Right ventricle myocardium superior (tissue), 1 donor: ENCODE results near the gene KCNH8. TPM values are rescaled to one million over a fixed set of nuclear protein-coding genes. Genes with fewer than 3 reads are reported as not detected.
"Not testable (repeated sequence)": the region's sequence is repeated elsewhere in the genome, so short reads cannot be mapped to it uniquely, and the experiment has no call there.

Experiments
- ATAC-seq: fragments of 200-7000 bp; cut with Tn5 transposase; one replicate; pipeline ENCODE4 v1.9.1; 2020; ENCODE audit warnings: mild to moderate bottlenecking; ENCODE audit not compliant: poor library complexity
- DNase-seq: peaks from one replicate; pipeline ENCODE4 v3.0.0-alpha.2; 2020
- intact Hi-C: fragments of 100-400 bp; cut with DNase I; formaldehyde crosslinking; loops from one replicate; pipeline ENCODE4 v1.11.2; 2022
- total RNA-seq: library from RNA; stranded (reverse); fragmentation: NEBNext Ultra II Directional; extraction: Animal tissue kit (Norgen Biotek cat#: 25700); gene quantifications from one replicate; pipeline ENCODE4 v1.2.1, GENCODE V29; 2021
- donor health status: DM: no; HTN: yes; CAD: no; lungs with severe emphysema.

KCNH8 gene
- total RNA-seq, 1 donor from 2014 or later = not detected

GRCh38 chr3:19231792-19232461 lies 83.6 kb downstream of the KCNH8 start:
- intact Hi-C loops = no loop called here
- ATAC-seq = no peak
- DNase-seq = no peak

- no peak for ATAC-seq
- intact Hi-C loops = no loop called here
- no peak for DNase-seq
Observed at GRCh38 chr3:19232566-19232965, 84.3 kb downstream of the KCNH8 start.

GRCh38 chr3:19233882-19234784 lies 85.8 kb downstream of the KCNH8 start:
- intact Hi-C loops, DNase-seq, ATAC-seq: not testable (repeated sequence)

GRCh38 chr3:19248143-19248542 lies 99.8 kb downstream of the KCNH8 start:
- intact Hi-C loops = no loop called here
- DNase-seq (no peak), ATAC-seq (no peak)

GRCh38 chr3:19248767-19249166 lies 100.5 kb downstream of the KCNH8 start:
- ATAC-seq = no peak
- intact Hi-C loops = no loop called here
- no peak for DNase-seq

- ATAC-seq = no peak
- no peak for DNase-seq
- intact Hi-C loops = no loop called here
Observed at GRCh38 chr3:19250959-19251610, 102.8 kb downstream of the KCNH8 start.

GRCh38 chr3:19254189-19254588 lies 105.9 kb downstream of the KCNH8 start:
- intact Hi-C loops = no loop called here
- ATAC-seq (no peak), DNase-seq (no peak)

GRCh38 chr3:19254784-19255338 lies 106.6 kb downstream of the KCNH8 start:
- intact Hi-C loops = no loop called here
- no peak for DNase-seq

GRCh38 chr3:19256313-19256712 lies 108.0 kb downstream of the KCNH8 start:
- ATAC-seq (no peak), DNase-seq (no peak)
- intact Hi-C loops = no loop called here

More at GRCh38 chr3:19254784-19255338, 106.6 kb downstream of the KCNH8 start:
- no peak for ATAC-seq

GRCh38 chr3:19263606-19264005 lies 115.3 kb downstream of the KCNH8 start:
- ATAC-seq (no peak), DNase-seq (no peak)
- intact Hi-C loops = no loop called here

- DNase-seq (no peak), ATAC-seq (no peak)
- intact Hi-C loops = no loop called here
Observed at GRCh38 chr3:19264424-19264823, 116.1 kb downstream of the KCNH8 start.

- intact Hi-C loops = no loop called here
- ATAC-seq (no peak), DNase-seq (no peak)
Observed at GRCh38 chr3:19267040-19267439, 118.7 kb downstream of the KCNH8 start.

- ATAC-seq (no peak), DNase-seq (no peak)
- intact Hi-C loops = no loop called here
Observed at GRCh38 chr3:19270481-19270880, 122.2 kb downstream of the KCNH8 start.

- intact Hi-C loops = no loop called here
- no peak for ATAC-seq
Observed at GRCh38 chr3:19272296-19272695, 124.0 kb downstream of the KCNH8 start.

GRCh38 chr3:19273091-19273490 lies 124.8 kb downstream of the KCNH8 start:
- no peak for DNase-seq
- intact Hi-C loops = no loop called here
- ATAC-seq = no peak

More at GRCh38 chr3:19272296-19272695, 124.0 kb downstream of the KCNH8 start:
- DNase-seq = no peak

- no peak for DNase-seq
- ATAC-seq = no peak
- intact Hi-C loops = no loop called here
Observed at GRCh38 chr3:19274576-19274975, 126.3 kb downstream of the KCNH8 start.

- DNase-seq = no peak
- ATAC-seq = no peak
- intact Hi-C loops = no loop called here
Observed at GRCh38 chr3:19284974-19285373, 136.7 kb downstream of the KCNH8 start.

- ATAC-seq (no peak), DNase-seq (no peak)
- intact Hi-C loops = no loop called here
Observed at GRCh38 chr3:19293295-19293694, 145.0 kb downstream of the KCNH8 start.

GRCh38 chr3:19295208-19295607 lies 146.9 kb downstream of the KCNH8 start:
- no peak for DNase-seq
- no peak for ATAC-seq
- intact Hi-C loops = no loop called here
